AG08395 (cell line): ENCODE results near the gene KRTAP5-3.
"Not testable (repeated sequence)": the region's sequence is repeated elsewhere in the genome, so short reads cannot be mapped to it uniquely, and the experiment has no call there.

ENCODE experiments used
- DNase-seq: peaks from one replicate; pipeline ENCODE4 v3.0.0; 2012; ENCODE audit warnings: mixed read lengths, low spot score

Gene KRTAP5-3

DNA sequence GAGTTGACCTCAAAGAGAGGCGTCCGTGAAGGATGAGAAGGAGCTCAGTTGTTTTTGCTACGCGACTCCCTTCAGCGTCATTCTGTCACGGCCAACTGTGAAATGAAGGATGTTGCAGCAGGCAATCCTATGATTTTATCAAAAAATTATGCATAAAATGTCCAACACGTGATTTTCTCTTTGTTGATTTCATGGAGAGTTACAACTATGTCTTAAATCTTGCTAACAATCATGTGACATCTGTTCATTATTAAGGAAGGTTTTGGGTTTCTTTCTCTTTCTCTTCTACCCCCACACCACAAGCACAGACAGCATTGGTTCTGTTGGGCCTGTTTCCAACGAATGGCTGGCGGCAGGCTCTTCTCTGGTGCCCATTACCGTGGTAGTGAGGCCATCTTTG lies 10.0 kb upstream of the KRTAP5-3 start:
- no peak for DNase-seq

GRCh38 chr11:1607901-1608300 lies 362 bp downstream of the KRTAP5-3 start:
- DNase-seq, result not testable (repeated sequence)

GRCh38 chr11:1607156-1607845 lies 962 bp downstream of the KRTAP5-3 start:
- DNase-seq, result not testable (repeated sequence)

DNA sequence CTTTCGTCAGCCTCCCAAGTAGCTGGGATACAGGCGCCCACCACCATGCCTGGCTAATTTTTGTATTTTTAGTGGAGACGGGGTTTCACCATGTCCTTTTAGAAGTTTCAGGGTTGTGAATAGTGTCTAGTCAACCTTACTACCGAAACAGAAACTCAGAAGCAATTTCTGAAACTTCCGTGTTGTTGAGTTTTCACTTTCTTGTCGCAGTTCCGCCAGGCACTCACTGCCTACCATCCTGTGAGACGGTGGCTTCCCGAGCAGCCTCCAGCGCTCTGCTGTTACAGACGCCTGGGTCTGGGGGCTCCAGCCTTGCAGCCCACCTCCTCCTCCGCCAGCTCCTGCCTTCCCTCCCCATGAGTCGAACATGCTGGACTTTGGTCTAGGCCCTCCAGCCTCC lies 2.3 kb downstream of the KRTAP5-3 start:
- not testable (repeated sequence) for DNase-seq

DNA sequence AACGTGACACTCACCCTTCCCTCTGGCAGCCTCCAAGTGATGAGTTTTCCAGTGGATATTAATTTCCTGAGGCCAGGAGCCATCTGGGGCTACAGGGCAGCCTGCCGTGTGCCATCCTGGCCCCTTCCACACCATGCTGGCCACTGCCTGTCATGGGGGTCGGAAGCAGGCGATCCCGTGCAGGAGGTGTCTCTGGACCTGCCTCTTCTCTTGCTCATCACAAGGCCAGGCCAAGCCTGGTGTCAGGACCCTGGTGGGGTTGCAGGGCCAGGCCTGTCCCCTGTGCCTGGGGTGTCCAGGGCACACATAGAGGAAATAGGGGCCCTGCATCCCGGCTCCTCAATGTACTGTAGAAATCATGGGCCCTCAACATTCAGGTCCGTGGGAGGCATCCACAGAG lies 3.6 kb downstream of the KRTAP5-3 start:
- DNase-seq, result no peak

DNA sequence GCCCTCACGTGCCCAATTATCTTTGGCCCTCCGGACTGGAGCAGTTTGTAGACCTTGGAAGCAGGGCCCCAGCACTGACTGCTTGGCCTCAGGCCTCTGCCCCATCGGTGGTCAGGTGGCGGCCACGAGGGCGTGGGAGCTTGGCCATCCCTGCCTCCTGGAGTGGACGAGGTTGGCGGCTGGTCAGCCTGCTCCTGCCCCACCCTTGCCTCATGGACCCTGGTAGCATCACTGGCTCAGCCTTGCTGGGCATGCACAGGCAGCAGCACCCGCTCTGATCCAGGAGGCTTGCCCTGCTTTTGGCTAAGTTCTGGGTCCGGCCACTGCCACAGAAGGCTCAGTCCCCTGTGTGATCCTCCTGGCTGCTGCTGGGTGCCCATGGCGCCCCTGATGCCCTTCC lies 4.1 kb downstream of the KRTAP5-3 start:
- no peak for DNase-seq

DNA sequence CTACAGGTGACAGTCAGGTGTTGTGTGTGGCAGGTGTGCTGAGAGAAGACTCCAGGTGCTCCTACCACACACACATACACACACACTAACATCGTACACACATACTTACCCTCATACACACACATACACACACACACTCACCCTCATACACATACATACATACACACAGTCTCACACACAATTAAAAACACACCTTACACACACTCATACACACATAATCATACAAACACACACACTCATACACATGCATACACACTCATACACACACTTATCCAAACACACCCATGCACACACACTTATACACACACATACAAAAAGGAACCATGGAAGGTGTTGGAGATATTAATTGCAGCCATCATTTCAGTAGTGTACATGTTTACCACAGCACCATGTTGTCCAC lies 4.6 kb downstream of the KRTAP5-3 start:
- no peak for DNase-seq

- not testable (repeated sequence) for DNase-seq
Measured at GRCh38 chr11:1601663-1602062, 6.6 kb downstream of the KRTAP5-3 start.

DNA sequence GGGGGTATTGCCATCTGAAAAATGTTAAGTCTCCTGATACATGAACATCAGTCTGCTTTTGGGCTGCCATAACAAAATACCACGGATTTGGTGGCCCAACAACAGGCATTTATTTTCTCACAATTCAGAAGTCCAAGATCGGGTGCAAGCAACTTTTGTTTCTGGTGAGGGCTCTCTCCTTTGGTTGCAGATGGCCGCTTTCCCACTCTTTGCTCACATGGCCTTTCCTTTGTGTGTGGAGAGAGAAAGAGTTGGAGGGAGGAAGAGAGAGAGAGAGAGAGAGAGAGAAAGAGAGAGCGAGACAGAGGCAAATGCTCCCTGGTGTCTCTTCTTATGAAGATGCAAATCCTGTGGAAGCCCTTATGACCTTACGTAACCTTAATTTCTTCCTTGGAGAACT lies 7.6 kb downstream of the KRTAP5-3 start:
- DNase-seq, result no peak

DNA sequence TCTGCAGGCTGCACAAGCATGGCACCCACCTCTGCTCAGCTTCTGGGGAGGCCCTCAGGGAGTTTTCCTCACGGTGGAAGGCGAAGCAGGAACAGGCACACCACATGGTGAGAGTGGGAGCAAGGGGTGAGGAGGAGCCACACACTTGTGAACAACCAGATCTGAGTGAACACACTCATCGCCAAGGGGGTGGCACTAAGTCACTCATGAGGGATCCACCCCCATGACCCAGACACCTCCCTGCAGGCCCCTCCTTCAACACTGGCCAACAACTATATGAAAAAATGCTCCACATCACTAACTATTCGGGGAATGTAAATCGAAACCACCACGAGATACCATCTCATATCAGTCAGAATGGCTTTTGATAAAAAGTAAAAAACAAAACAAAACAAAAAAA lies 9.4 kb downstream of the KRTAP5-3 start:
- DNase-seq, result no peak

- DNase-seq, result not testable (repeated sequence)
Measured at GRCh38 chr11:1598406-1598805, 9.9 kb downstream of the KRTAP5-3 start.

DNA sequence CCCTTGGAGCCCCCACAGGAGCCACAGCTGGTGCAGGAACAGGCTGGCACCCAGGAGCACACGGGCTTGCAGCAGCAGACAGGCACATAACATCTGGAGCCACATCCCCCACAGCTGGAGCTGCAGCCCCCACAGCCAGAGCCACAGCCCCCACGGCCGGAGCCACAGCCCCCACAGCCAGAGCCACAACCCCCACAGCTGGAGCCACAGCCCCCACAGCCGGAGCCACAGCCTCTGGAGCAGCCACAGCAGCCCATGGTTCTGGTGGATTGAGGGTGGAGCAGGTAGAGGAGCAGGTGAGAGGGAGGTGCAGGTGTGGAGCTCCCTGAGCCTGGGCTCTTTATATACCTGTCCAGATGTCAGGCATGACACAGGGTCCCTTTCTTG lies 10.3 kb downstream of the KRTAP5-3 start, which contains the start of gene KRTAP5-2:
TSS of gene KRTAP5-2 (minus strand) at position 301 of the 387 bp plus-strand sequence. CDS start at position 257, 44 bp downstream.
- DNase-seq, result no peak

- DNase-seq, result no peak
Measured at GRCh38 chr11:1597331-1597993, 10.8 kb downstream of the KRTAP5-3 start.

- DNase-seq, result not testable (repeated sequence)
Measured at GRCh38 chr11:1596576-1597121, 11.6 kb downstream of the KRTAP5-3 start.

DNA sequence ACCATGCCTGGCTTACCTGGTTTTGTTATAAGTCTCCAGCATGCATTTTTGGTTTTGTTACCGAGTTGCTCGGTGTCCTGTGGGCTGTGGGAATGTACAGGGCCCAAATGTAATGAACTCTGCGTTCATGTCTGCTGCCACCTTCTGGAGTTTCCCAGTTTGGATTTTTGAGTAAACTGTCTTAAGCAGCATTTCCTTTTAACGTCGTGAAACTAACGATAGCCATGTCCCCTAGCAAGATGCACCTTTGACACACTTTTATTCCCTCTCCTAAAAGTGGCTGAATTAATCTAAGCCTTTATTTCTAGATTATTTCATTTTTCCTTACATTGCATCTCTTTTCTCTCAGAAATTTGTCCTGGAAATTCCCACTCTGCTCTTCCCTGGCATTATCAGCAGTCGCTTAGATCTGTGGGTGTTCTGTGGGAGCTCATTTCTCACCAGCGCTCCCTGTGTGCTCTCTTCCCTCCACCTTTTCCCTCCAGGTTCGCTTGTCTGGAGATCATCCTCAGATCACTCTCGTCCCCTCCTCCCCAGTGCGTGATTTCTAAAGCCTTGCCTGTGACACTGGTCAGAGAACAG lies 12.2 kb downstream of the KRTAP5-3 start:
- not testable (repeated sequence) for DNase-seq

DNA sequence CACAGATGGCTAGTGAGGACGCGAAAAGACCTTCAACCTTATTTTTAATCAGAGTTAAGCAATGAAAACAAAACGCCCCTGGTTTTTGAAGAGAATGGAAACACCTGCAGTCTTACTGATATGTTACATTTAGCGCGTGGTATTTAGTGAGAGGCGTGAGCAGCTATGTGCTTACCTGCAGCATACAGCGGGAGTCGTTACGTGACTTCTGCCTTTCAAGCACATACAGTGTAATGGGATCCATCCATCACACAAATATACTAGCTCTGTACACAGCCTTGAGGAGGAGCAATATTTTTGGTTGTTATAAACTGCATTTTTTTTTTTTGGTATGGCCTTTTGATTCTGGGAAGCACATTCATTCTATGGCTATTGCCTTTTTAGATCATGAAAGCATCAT lies 15.6 kb downstream of the KRTAP5-3 start:
- DNase-seq, result no peak

DNA sequence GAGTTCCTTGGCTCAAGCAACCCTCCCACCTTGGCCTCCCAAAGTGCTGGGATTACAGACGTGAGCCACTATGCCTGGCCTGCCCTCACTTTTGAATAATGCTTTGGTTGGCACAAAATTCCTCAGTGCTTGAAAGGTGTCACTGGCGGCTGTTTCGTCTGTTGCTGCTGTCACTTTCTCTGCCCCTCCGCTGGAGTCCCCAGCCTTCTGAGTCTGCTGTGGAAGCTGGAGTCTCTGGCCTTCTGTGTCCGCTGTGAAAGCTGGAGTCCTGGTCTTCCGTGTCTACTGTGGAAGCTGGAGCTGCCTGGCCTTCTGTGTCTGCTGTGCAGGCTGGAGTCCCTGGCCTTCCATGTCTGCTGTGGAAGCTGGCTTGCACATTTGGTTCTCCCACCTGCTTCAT lies 18.3 kb downstream of the KRTAP5-3 start:
- DNase-seq, result no peak

GRCh38 chr11:1589191-1589963 lies 18.9 kb downstream of the KRTAP5-3 start:
- DNase-seq, result not testable (repeated sequence)

- no peak for DNase-seq
Measured at GRCh38 chr11:1586699-1587098, 21.6 kb downstream of the KRTAP5-3 start.

DNA sequence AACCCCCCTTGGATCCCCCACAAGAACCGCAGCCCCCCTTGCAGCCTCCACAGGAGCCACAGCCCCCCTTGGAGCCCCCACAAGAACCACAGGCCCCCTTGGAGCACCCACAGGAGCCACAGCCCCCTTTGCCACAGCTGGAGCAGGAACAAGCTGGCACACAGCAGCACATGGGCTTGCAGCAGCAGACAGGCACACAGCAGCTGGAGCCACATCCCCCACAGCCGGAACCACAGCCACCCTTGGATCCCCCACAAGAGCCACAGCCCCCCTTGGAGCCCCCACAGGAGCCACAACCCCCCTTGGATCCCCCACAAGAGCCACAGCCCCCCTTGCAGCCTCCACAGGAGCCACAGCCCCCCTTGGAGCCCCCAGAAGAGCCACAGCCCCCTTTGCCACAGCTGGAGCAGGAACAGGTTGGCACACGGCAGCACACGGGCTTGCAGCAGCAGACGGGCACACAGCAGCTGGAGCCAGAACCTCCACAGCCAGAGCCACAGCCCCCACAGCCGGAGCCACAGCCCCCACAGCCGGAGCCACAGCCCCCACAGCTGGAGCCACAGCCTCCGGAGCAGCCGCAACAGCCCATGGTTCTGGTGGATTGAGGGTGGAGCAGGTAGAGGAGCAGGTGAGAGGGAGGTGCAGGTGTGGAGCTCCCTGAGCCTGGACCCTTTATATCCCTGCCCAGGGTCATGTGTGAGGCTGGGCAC lies 23.4 kb downstream of the KRTAP5-3 start, which contains the start of gene KRTAP5-1:
TSS of gene KRTAP5-1 (minus strand) at position 623 of the 710 bp plus-strand sequence. CDS start at position 589, 34 bp downstream.
- DNase-seq, result not testable (repeated sequence)

DNA sequence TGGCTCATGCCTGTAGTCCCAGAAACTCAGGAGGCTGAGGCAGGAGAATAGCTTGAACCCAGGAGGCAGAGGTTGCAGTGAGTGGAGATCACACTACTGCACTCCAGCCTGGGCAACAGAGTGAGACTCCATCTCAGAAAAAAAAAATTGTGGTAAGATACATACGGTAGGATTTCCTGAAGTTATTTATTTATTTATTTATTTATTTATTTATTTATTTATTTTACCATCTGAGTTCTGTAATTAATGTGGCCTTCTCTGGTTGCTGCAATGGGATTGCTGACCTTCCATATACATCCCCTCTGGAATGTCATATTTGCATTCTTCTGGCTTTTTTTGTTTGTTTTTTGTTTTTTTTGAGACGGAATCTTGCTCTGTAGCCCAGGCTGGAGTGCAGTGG lies 25.4 kb downstream of the KRTAP5-3 start:
- not testable (repeated sequence) for DNase-seq
